MM.1S (cell line): ENCODE results near the gene TIMM44.

Source experiments
- EZH2 ChIP-seq: fragments of 300-600 bp; sonication (generic); optimal IDR thresholded peaks from 2 replicates; pipeline ENCODE3; 2017; ENCODE audit warnings: low read depth, mild to moderate bottlenecking, antibody characterized with exemption, low read length, mixed read lengths
- EZH2phosphoT487 ChIP-seq: fragments of 300-600 bp; sonication (generic); IDR thresholded peaks from 2 replicates; pipeline ENCODE4 v1.6.1; 2018; ENCODE audit warnings: antibody characterized with exemption, low read length
- TF ChIP-seq, protein P1 (sequence below): fragments of 300-600 bp; sonication (generic); IDR thresholded peaks from 2 replicates; pipeline ENCODE4 v1.5.1; 2016; ENCODE audit warnings: antibody characterized with exemption, low read length, mixed read lengths

DNA sequence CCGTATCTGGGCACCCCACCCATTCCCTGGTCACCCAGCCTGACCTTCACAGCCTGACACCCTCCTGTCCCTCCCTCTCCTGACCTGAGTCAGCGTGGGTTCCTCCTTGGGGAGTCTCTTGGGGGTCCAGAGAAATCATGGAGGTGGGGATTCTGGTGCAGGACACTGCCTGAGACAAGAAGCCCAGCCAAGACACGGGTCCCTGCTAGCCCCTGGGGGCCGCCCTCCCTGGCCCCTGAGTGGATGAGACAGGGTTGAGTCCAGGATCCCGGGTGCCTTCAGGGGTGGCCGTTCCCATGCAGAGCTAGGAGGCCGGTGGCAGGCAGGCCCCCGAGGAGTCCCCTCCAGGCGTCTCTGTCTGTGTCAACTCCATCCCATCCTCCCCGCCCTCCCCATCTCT is 38.2 kb downstream of the TIMM44 start:
- TF ChIP-seq, protein P1, sequence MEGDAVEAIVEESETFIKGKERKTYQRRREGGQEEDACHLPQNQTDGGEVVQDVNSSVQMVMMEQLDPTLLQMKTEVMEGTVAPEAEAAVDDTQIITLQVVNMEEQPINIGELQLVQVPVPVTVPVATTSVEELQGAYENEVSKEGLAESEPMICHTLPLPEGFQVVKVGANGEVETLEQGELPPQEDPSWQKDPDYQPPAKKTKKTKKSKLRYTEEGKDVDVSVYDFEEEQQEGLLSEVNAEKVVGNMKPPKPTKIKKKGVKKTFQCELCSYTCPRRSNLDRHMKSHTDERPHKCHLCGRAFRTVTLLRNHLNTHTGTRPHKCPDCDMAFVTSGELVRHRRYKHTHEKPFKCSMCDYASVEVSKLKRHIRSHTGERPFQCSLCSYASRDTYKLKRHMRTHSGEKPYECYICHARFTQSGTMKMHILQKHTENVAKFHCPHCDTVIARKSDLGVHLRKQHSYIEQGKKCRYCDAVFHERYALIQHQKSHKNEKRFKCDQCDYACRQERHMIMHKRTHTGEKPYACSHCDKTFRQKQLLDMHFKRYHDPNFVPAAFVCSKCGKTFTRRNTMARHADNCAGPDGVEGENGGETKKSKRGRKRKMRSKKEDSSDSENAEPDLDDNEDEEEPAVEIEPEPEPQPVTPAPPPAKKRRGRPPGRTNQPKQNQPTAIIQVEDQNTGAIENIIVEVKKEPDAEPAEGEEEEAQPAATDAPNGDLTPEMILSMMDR = no peak
- TF ChIP-seq EZH2phosphoT487 (no peak), EZH2 (no peak)
